Cardiac muscle cell (in vitro differentiated cells and primary cell): ENCODE data around the gene CLN6. TPM values are rescaled to one million over a fixed set of nuclear protein-coding genes. Genes with fewer than 3 reads are reported as not detected.
"Not testable (repeated sequence)": the region's sequence is repeated elsewhere in the genome, so short reads cannot be mapped to it uniquely, and the experiment has no call there.

Source experiments
- DNase-seq, 2 donors: peaks; one replicate each; pipeline versions ENCODE4 v3.0.0 to v3.0.0-alpha.2; 2010 to 2017; ENCODE audit warnings: low read depth in 1 of 2, low spot score in 1 of 2
- H3K27ac ChIP-seq: fragments of 200-600 bp; sonication (generic); 2 replicates; pipeline ENCODE4 v1.5.1; 2016
- H3K27me3 ChIP-seq: fragments of 200-600 bp; sonication (generic); 2 replicates; pipeline ENCODE4 v1.6.0; 2016; ENCODE audit warnings: control low read depth
- H3K36me3 ChIP-seq: fragments of 200-600 bp; sonication (generic); 2 replicates; pipeline ENCODE4 v1.5.1; 2016; ENCODE audit warnings: control low read depth
- H3K4me1 ChIP-seq: fragments of 200-600 bp; sonication (generic); 2 replicates; pipeline ENCODE4 v1.8.1; 2017; ENCODE audit warnings: low read depth, mild to moderate bottlenecking, mixed run types
- H3K4me3 ChIP-seq: fragments of 200-600 bp; sonication (generic); 2 replicates; pipeline ENCODE4 v1.5.1; 2016; ENCODE audit warnings: mild to moderate bottlenecking
- H3K9me3 ChIP-seq: fragments of 200-600 bp; sonication (generic); 2 replicates; pipeline ENCODE4 v1.5.1; 2017; ENCODE audit warnings: low read depth, mild to moderate bottlenecking, control low read depth
- CTCF ChIP-seq: IDR thresholded peaks from 2 replicates; pipeline ENCODE4 v1.5.1; 2012; ENCODE audit warnings: low read depth, mild to moderate bottlenecking, low read length
- polyA plus RNA-seq: library from polyadenylated mRNA; unstranded; fragments of >200 nt; fragmentation: Nextera tagmentation; extraction: Ambion mirVana; gene quantifications from 2 replicates; pipeline ENCODE4 v1.2.1, GENCODE V29; 2016
- total RNA-seq: library from RNA; depleted of rRNA; stranded (reverse); fragments of >200 nt; gene quantifications from 2 replicates; pipeline ENCODE4 v1.2.3, GENCODE V29; 2016

CLN6 gene
- total and polyA plus RNA-seq, 2 experiments from 2014 or later: 6.6 to 18.5 TPM

- no peaks in the 10 kb centered on the region for H3K4me1 ChIP-seq
- H3K36me3 ChIP-seq: no peaks in the 10 kb centered on the region
- DNase-seq: no peak
- H3K9me3 ChIP-seq: no peaks in the 10 kb centered on the region
- no peak overlapping the region for H3K27ac ChIP-seq
- no peaks in the 10 kb centered on the region for H3K27me3 ChIP-seq
- no peak for TF ChIP-seq CTCF
- no peak overlapping the region for H3K4me3 ChIP-seq
Observed at GRCh38 chr15:68224546-68225250, 4.8 kb downstream of the CLN6 start.

DNA sequence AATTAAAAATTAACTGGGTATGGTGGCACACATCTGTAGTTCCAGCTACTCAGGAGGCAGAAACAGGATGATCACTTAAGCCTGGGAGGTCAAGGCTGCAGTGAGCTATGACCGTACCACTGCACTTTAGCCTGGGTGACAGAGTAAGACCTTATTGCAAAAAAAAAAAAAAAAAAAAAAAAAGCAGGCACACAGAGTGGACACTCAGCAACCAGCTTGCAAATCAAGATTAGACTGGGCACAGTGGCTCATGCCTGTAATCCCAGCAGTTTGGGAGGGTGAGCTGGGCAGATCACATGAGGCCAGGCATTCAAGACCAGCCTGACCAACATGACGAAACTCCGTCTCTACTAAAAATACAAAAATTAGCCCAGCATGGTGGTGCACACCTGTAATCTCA, 5.4 kb downstream of the CLN6 start:
- Histone ChIP-seq H3K36me3 (no peaks in the 10 kb centered on the region), H3K27ac (no peak overlapping the region), H3K9me3 (no peaks in the 10 kb centered on the region), H3K4me1 (no peaks in the 10 kb centered on the region), H3K4me3 (no peak overlapping the region), H3K27me3 (no peaks in the 10 kb centered on the region)
- TF ChIP-seq CTCF: no peak
- DNase-seq: no peak

GRCh38 chr15:68223171-68223570, 6.4 kb downstream of the CLN6 start:
- Histone ChIP-seq H3K4me1 (no peaks in the 10 kb centered on the region), H3K27me3 (no peaks in the 10 kb centered on the region), H3K4me3 (no peak overlapping the region), H3K27ac (no peak overlapping the region), H3K36me3 (no peaks in the 10 kb centered on the region), H3K9me3 (no peaks in the 10 kb centered on the region)
- no peak for TF ChIP-seq CTCF
- no peak for DNase-seq

DNA sequence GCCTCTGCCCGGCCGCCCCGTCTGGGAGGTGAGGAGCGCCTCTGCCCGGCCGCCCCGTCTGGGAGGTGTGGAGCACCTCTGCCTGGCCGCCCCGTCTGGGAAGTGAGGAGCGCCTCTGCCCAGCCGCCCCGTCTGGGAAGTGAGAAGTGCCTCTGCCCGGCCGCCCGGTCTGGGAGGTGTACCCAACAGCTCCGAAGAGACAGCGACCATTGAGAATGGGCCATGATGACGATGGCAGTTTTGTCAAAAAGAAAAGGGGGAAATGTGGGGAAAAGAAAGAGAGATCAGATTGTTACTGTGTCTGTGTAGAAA, 7.1 kb downstream of the CLN6 start:
- DNase-seq, H3K27me3 ChIP-seq, H3K4me3 ChIP-seq, H3K4me1 ChIP-seq, H3K27ac ChIP-seq, H3K9me3 ChIP-seq, H3K36me3 ChIP-seq: not testable (repeated sequence)

DNA sequence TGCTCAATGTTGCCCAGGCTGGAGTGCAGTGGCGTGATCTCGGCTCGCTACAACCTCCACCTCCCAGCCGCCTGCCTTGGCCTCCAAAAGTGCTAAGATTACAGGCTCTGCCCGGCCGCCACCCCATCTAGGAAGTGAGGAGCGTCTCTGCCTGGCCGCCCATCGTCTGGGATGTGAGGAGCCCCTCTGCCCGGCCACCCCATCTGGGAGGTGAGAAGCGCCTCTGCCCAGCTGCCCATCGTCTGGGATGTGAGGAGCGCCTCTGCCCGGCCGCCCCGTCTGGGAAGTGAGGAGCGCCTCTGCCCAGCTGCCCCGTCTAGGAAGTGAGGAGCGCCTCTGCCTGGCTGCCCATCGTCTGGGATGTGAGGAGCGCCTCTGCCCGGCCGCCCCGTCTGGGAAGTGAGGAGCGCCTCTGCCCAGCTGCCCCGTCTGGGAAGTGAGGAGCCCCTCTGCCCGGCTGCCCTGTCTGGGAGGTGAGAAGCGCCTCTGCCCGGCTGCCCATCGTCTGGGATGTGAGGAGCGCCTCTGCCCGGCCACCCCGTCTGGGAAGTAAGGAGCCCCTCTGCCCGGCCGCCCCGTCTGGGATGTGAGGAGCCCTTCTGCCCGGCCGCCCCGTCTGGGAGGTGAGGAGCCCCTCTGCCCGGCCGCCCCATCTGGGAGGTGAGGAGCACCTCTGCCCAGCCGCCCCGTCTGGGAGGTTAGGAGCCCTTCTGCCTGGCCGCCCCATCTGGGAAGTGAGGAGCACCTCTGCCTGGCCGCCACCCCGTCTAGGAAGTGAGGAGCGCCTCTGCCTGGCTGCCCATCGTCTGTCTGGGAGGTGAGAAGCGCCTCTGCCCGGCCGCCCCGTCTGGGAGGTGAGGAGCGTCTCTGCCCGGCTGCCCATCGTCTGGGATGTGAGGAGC, 7.7 kb downstream of the CLN6 start:
- not testable (repeated sequence) for DNase-seq, H3K4me3 ChIP-seq, H3K27me3 ChIP-seq, H3K9me3 ChIP-seq, H3K36me3 ChIP-seq, H3K4me1 ChIP-seq, H3K27ac ChIP-seq

DNA sequence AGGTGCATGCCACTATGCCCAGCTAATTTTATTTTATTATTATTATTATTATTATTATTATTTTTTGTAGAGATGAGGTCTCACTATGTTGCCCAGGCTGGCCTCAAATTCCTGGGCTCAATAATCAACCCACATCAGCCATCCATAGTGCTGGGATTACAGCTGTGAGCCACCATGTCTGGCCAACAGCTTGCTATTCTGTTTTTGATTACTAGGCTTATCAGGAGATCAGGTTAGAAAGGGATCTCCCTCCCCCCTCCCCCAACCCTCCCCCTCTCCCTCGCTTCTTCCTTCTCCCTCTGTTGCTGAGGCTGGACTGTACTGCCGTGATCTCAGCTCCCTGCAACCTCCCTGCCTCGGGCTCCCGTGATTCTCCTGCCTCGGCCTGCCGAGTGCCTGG, 8.6 kb downstream of the CLN6 start:
- Histone ChIP-seq H3K27me3 (no peaks in the 10 kb centered on the region), H3K9me3 (no peaks in the 10 kb centered on the region), H3K36me3 (no peaks in the 10 kb centered on the region), H3K4me3 (no peak overlapping the region), H3K4me1 (no peaks in the 10 kb centered on the region), H3K27ac (no peak overlapping the region)
- TF ChIP-seq CTCF: no peak
- no peak for DNase-seq
